PC-9 (cell line): ENCODE measurements around the gene DDX55. TPM values are rescaled to one million over a fixed set of nuclear protein-coding genes. Genes with fewer than 3 reads are reported as not detected.
A peak's percentile ranks its signal among the peaks of the same experiment; 100 is the strongest.

Source experiments
- BruUV-seq: library from RNA; stranded (reverse); fragments of 400-500 nt; replicated peaks from 2 replicates; lab custom pipeline; 2021; lab: Mats Ljungman, UMichigan
- CTCF ChIA-PET: fragments of 300-600 bp; sonication (Branson Sonifier 250); formaldehyde crosslinking; loops from one replicate; lab custom pipeline; 2022; ENCODE audit warnings: antibody characterized with exemption; lab: Charles Lee
- POLR2A ChIA-PET: fragments of 300-600 bp; sonication (Branson Sonifier 250); formaldehyde crosslinking; loops from one replicate; lab custom pipeline; 2022; ENCODE audit warnings: antibody characterized with exemption; ENCODE audit not compliant: unreplicated experiment; lab: Charles Lee
- DNase-seq, 2 experiments: peaks; one replicate each; pipeline versions ENCODE4 v3.0.0 to v3.0.0-alpha.2; 2015 to 2022; ENCODE audit warnings: mixed read lengths in 1 of 2
- H2AFZ ChIP-seq: fragments of 200-600 bp; sonication (generic); 2 replicates; pipeline ENCODE4 v1.8.1; 2017; ENCODE audit warnings: antibody characterized with exemption
- H3F3A ChIP-seq: fragments of 200-600 bp; sonication (generic); 2 replicates; pipeline ENCODE4 v1.8.1; 2017; ENCODE audit warnings: antibody characterized with exemption, mild to moderate bottlenecking, low read depth; ENCODE audit not compliant: insufficient read depth
- H3K27ac ChIP-seq: fragments of 200-600 bp; sonication (generic); 2 replicates; pipeline ENCODE4 v1.6.1; 2016; ENCODE audit warnings: mixed run types
- H3K27me3 ChIP-seq: fragments of 200-600 bp; sonication (generic); 2 replicates; pipeline ENCODE4 v1.6.1; 2016; ENCODE audit warnings: low read depth, mixed run types; ENCODE audit not compliant: insufficient read depth
- H3K36me3 ChIP-seq: fragments of 200-600 bp; sonication (generic); 2 replicates; pipeline ENCODE4 v1.6.1; 2016; ENCODE audit warnings: low read depth, mixed run types
- H3K4me1 ChIP-seq: fragments of 200-600 bp; sonication (generic); replicated peaks from 2 replicates; pipeline ENCODE4 v1.6.1; 2016; ENCODE audit warnings: mixed run types; ENCODE audit not compliant: insufficient read depth
- H3K4me2 ChIP-seq: fragments of 200-600 bp; sonication (generic); 2 replicates; pipeline ENCODE4 v1.6.1; 2017; ENCODE audit warnings: mixed run types
- H3K4me3 ChIP-seq: fragments of 200-600 bp; sonication (generic); 2 replicates; pipeline ENCODE4 v1.6.1; 2016; ENCODE audit warnings: mixed run types
- H3K79me2 ChIP-seq: fragments of 200-600 bp; sonication (generic); 2 replicates; pipeline ENCODE4 v1.6.1; 2017; ENCODE audit warnings: low read depth, mixed run types
- H3K9me2 ChIP-seq: fragments of 200-600 bp; sonication (generic); 2 replicates; pipeline ENCODE4 v1.8.1; 2017; ENCODE audit warnings: mild to moderate bottlenecking; ENCODE audit not compliant: insufficient read depth
- H3K9me3 ChIP-seq: fragments of 200-600 bp; sonication (generic); 2 replicates; pipeline ENCODE4 v1.8.1; 2016; ENCODE audit warnings: low read depth; ENCODE audit not compliant: insufficient read depth
- H4K20me1 ChIP-seq: fragments of 200-600 bp; sonication (generic); 2 replicates; pipeline ENCODE4 v1.8.1; 2017; ENCODE audit not compliant: insufficient read depth
- CTCF ChIP-seq: fragments of 200-600 bp; sonication (generic); conservative IDR thresholded peaks from 2 replicates; pipeline ENCODE4 v1.6.1; 2017; ENCODE audit warnings: mixed run types, antibody characterized with exemption, mild to moderate bottlenecking, moderate library complexity
- EZH2 ChIP-seq: fragments of 200-600 bp; sonication (generic); IDR thresholded peaks from 2 replicates; pipeline ENCODE4 v1.8.0; 2017; ENCODE audit warnings: antibody characterized with exemption, low read depth
- intact Hi-C: fragments of 100-400 bp; cut with micrococcal nuclease; formaldehyde crosslinking; loops from one replicate; pipeline ENCODE4 v1.10.0; 2022; ENCODE audit not compliant: unreplicated experiment
- total RNA-seq: library from RNA; stranded (reverse); gene quantifications from 2 replicates; pipeline ENCODE4 v1.2.3, GENCODE V29; 2021

Gene DDX55
- total RNA-seq, 1 experiment from 2014 or later, result 17.5 TPM

- no peaks in the 10 kb centered on the region for H3K9me2 ChIP-seq
- peaks cover 8% of the 10 kb centered on the region; the same call in 1 of the 2 replicates for H3F3A ChIP-seq
- no peaks in the 10 kb centered on the region for H3K79me2 ChIP-seq
- peaks cover 6% of the 10 kb centered on the region for H4K20me1 ChIP-seq
- BruUV-seq, result no TSS peak
- peaks cover 30% of the 10 kb centered on the region for H3K36me3 ChIP-seq
- no peak overlapping the region for H3K4me3 ChIP-seq
- POLR2A ChIA-PET, result no interaction called here
- no peak overlapping the region for H2AFZ ChIP-seq
- H3K27me3 ChIP-seq, result no peaks in the 10 kb centered on the region
- no peak overlapping the region for H3K4me2 ChIP-seq
- no peaks in the 10 kb centered on the region for H3K9me3 ChIP-seq
- no peaks in the 10 kb centered on the region for H3K4me1 ChIP-seq
- CTCF ChIA-PET, result interaction anchor here (0.7 kb wide), 1 partner anchor 1035 kb away, joined by 10 read pairs; no protein-coding TSS in a partner anchor
- DNase-seq, result no peak
- H3K27ac ChIP-seq, result no peak overlapping the region
- intact Hi-C loops, result no loop called here
- TF ChIP-seq EZH2, result no peak
- no peak for TF ChIP-seq CTCF
These were observed 15.2 kb downstream of the DDX55 start for GRCh38 chr12:123617144-123617543.

GRCh38 chr12:123617580-123617979 lies 15.7 kb downstream of the DDX55 start:
- ChIA-PET CTCF (interaction anchor here (0.7 kb wide), 1 partner anchor 1036 kb away, joined by 10 read pairs; no protein-coding TSS in a partner anchor), POLR2A (no interaction called here)
- Histone ChIP-seq H3K4me2 (no peak overlapping the region), H3K27ac (no peak overlapping the region), H3K9me3 (no peaks in the 10 kb centered on the region), H3K79me2 (no peaks in the 10 kb centered on the region), H2AFZ (no peak overlapping the region), H3F3A (peaks cover 12% of the 10 kb centered on the region; the same call in 1 of the 2 replicates), H3K27me3 (no peaks in the 10 kb centered on the region), H3K4me1 (no peaks in the 10 kb centered on the region), H3K36me3 (peaks cover 34% of the 10 kb centered on the region), H3K4me3 (no peak overlapping the region), H3K9me2 (no peaks in the 10 kb centered on the region), H4K20me1 (peaks cover 6% of the 10 kb centered on the region)
- no peak for TF ChIP-seq EZH2
- TF ChIP-seq CTCF, result no peak
- intact Hi-C loops, result no loop called here
- no peak for DNase-seq
- no TSS peak for BruUV-seq

GRCh38 chr12:123621101-123621500 lies 19.2 kb downstream of the DDX55 start:
- Histone ChIP-seq H4K20me1 (peaks cover 6% of the 10 kb centered on the region; the same call in 1 of the 2 replicates), H3K27ac (no peak overlapping the region), H3K4me3 (no peak overlapping the region), H3K9me3 (no peaks in the 10 kb centered on the region), H3K9me2 (no peaks in the 10 kb centered on the region), H3K79me2 (no peaks in the 10 kb centered on the region), H3K27me3 (no peaks in the 10 kb centered on the region), H2AFZ (no peak overlapping the region), H3K4me1 (no peaks in the 10 kb centered on the region), H3K4me2 (no peak overlapping the region), H3F3A (peaks cover 13% of the 10 kb centered on the region; the same call in 1 of the 2 replicates), H3K36me3 (peaks cover 28% of the 10 kb centered on the region)
- POLR2A ChIA-PET, result no interaction called here
- intact Hi-C loops, result no loop called here
- DNase-seq, result no peak
- CTCF ChIA-PET, result no interaction called here
- TF ChIP-seq EZH2 (no peak), CTCF (no peak)
- BruUV-seq, result TSS peak; percentile 11
